ENCODE results near the gene IFNGR1.

The IFNGR1 gene

GRCh38 chr6:137155830-137156229 is 63.4 kb downstream of the IFNGR1 start:
- DNase-seq, result no peak
- Histone ChIP-seq H3K9me3 (no peaks in the 10 kb centered on the region), H3K27me3 (no peaks in the 10 kb centered on the region), H3K4me1 (peaks cover 5% of the 10 kb centered on the region; the same call in 1 of the 2 replicates), H3K36me3 (no peaks in the 10 kb centered on the region), H3K4me3 (ENCODE audit: low read depth, low read length) (no peak overlapping the region)
- TF ChIP-seq CTCF (IDR thresholded peaks at IDR 0.05; ENCODE audit: low read depth, low read length), result no peak

GRCh38 chr6:137150072-137150471 is 69.1 kb downstream of the IFNGR1 start:
- Histone ChIP-seq H3K36me3 (no peaks in the 10 kb centered on the region), H3K27me3 (no peaks in the 10 kb centered on the region), H3K4me1 (no peaks in the 10 kb centered on the region), H3K4me3 (ENCODE audit: low read depth, low read length) (no peak overlapping the region), H3K9me3 (no peaks in the 10 kb centered on the region)
- no peak for DNase-seq
- TF ChIP-seq CTCF (IDR thresholded peaks at IDR 0.05; ENCODE audit: low read depth, low read length), result no peak

GRCh38 chr6:137149035-137149393 is 70.2 kb downstream of the IFNGR1 start:
- H3K4me1 ChIP-seq, result no peaks in the 10 kb centered on the region
- H3K4me3 ChIP-seq (ENCODE audit: low read depth, low read length), result no peak overlapping the region
- H3K36me3 ChIP-seq, result no peaks in the 10 kb centered on the region
- DNase-seq, result no peak
- no peaks in the 10 kb centered on the region for H3K27me3 ChIP-seq
- no peak for TF ChIP-seq CTCF (IDR thresholded peaks at IDR 0.05; ENCODE audit: low read depth, low read length)
- H3K9me3 ChIP-seq, result no peaks in the 10 kb centered on the region

- H3K9me3 ChIP-seq, result no peaks in the 10 kb centered on the region
- no peaks in the 10 kb centered on the region for H3K27me3 ChIP-seq
- no peak for DNase-seq
- no peaks in the 10 kb centered on the region for H3K36me3 ChIP-seq
- no peak for TF ChIP-seq CTCF (IDR thresholded peaks at IDR 0.05; ENCODE audit: low read depth, low read length)
- no peak overlapping the region for H3K4me3 ChIP-seq (ENCODE audit: low read depth, low read length)
- H3K4me1 ChIP-seq, result no peaks in the 10 kb centered on the region
Measured at GRCh38 chr6:137148306-137149034, 70.7 kb downstream of the IFNGR1 start.
